GM12878 (cell line): Measurements from ENCODE around the gene KAT2B. TPM values are rescaled to one million over a fixed set of nuclear protein-coding genes. Genes with fewer than 3 reads are reported as not detected.

ENCODE experiments used
- ATAC-seq: fragments of 200-7000 bp; cut with Tn5 transposase; 3 replicates; pipeline ENCODE4 v1.9.1; 2020; ENCODE audit warnings: mild to moderate bottlenecking, moderate library complexity
- BruUV-seq: library from RNA; stranded (reverse); fragments of 400-500 nt; replicated peaks from 2 replicates; lab custom pipeline; 2021; lab: Mats Ljungman, UMichigan
- CTCF ChIA-PET: fragments of 300-600 bp; sonication (Branson Sonifier 250); formaldehyde crosslinking; extraction: SDS; loops from one replicate; lab custom pipeline; 2021; ENCODE audit warnings: inconsistent platforms; lab: Yijun Ruan, JAX
- POLR2A ChIA-PET: fragments of 350-600 bp; formaldehyde crosslinking; extraction: SDS; loops from one replicate; lab custom pipeline; 2021; ENCODE audit warnings: inconsistent platforms; lab: Charles Lee
- RAD21 ChIA-PET: fragments of 300-600 bp; sonication (Branson Sonifier 250); formaldehyde crosslinking; loops from one replicate; lab custom pipeline; 2023; ENCODE audit warnings: antibody characterized with exemption; ENCODE audit not compliant: unreplicated experiment; lab: Charles Lee
- SMC1A ChIA-PET: fragments of 300-600 bp; sonication (Branson Sonifier 250); formaldehyde crosslinking; loops from one replicate; lab custom pipeline; 2023; ENCODE audit not compliant: unreplicated experiment, uncharacterized antibody; lab: Charles Lee
- DNase-seq: peaks from one replicate; pipeline ENCODE4 v3.0.0-alpha.2; 2011; ENCODE audit warnings: low read depth, low spot score
- FAIRE-seq: peaks from 3 replicates; lab custom pipeline; 2011; peaks lifted over from hg19 to GRCh38; lab: Jason Lieb, UNC
- H2AFZ ChIP-seq: 2 replicates; pipeline ENCODE4 v1.6.0; 2011; ENCODE audit warnings: low read depth, low read length, control low read depth; ENCODE audit not compliant: control insufficient read depth
- H3K27ac ChIP-seq: 2 replicates; pipeline ENCODE4 v1.5.1; 2011; ENCODE audit warnings: control low read depth; ENCODE audit not compliant: control insufficient read depth, insufficient read depth
- H3K27me3 ChIP-seq, 2 experiments: replicated peaks in 1 of 2; 2 replicates each; pipeline versions ENCODE4 v1.6.0 to v1.6.1; 2011; ENCODE audit warnings: low read length in 1 of 2; ENCODE audit not compliant: control insufficient read depth in 2 of 2, insufficient read depth in 2 of 2
- H3K36me3 ChIP-seq, 2 experiments: 2 replicates each; pipeline ENCODE4 v1.5.1; 2011; ENCODE audit warnings: low read length in 1 of 2; ENCODE audit not compliant: control insufficient read depth in 2 of 2, insufficient read depth in 2 of 2
- H3K4me1 ChIP-seq: 2 replicates; pipeline ENCODE4 v1.6.1; 2011; ENCODE audit warnings: mild to moderate bottlenecking, low read length, moderate library complexity, mixed read lengths; ENCODE audit not compliant: control insufficient read depth, insufficient read depth
- H3K4me2 ChIP-seq: 2 replicates; pipeline ENCODE4 v1.6.0; 2011; ENCODE audit warnings: control low read depth; ENCODE audit not compliant: control insufficient read depth, insufficient read depth
- H3K4me3 ChIP-seq: fragments of 200-600 bp; sonication (generic); 2 replicates; pipeline ENCODE4 v1.5.1; 2016
- H3K79me2 ChIP-seq: 2 replicates; pipeline ENCODE4 v1.6.0; 2011; ENCODE audit warnings: low read length; ENCODE audit not compliant: control insufficient read depth, insufficient read depth
- H3K9ac ChIP-seq: 2 replicates; pipeline ENCODE4 v1.8.0; 2011; ENCODE audit warnings: low read length, control low read depth, mixed read lengths; ENCODE audit not compliant: control insufficient read depth, insufficient read depth
- H3K9me3 ChIP-seq: replicated peaks from 3 replicates; pipeline ENCODE4 v1.5.1; 2011; ENCODE audit warnings: mild to moderate bottlenecking, low read length; ENCODE audit not compliant: control insufficient read depth, insufficient read depth
- H4K20me1 ChIP-seq: 2 replicates; pipeline ENCODE4 v1.6.0; 2011; ENCODE audit not compliant: control insufficient read depth, insufficient read depth
- BCL3 ChIP-seq: IDR thresholded peaks from 2 replicates; pipeline ENCODE4 v1.6.1; 2011; ENCODE audit warnings: borderline replicate concordance, low read depth, mild to moderate bottlenecking, moderate library complexity, low read length; ENCODE audit not compliant: insufficient read depth, poor library complexity, severe bottlenecking
- CBFB ChIP-seq: IDR thresholded peaks from 2 replicates; pipeline ENCODE4 v1.6.1; 2016; ENCODE audit warnings: antibody characterized with exemption, low read depth
- CHD4 ChIP-seq: fragments of 200-600 bp; sonication (generic); IDR thresholded peaks from 2 replicates; pipeline ENCODE4 v1.6.1; 2016; ENCODE audit warnings: mild to moderate bottlenecking
- EP300 ChIP-seq, 2 experiments: fragments of 150-350 bp in 1 of 2; IDR thresholded peaks; 2 replicates each; pipeline ENCODE4 v1.6.1; 2011 to 2012; ENCODE audit warnings: low read depth in 2 of 2, low read length in 2 of 2, borderline replicate concordance in 1 of 2, improper control_type of control experiment in 1 of 2, inconsistent platforms in 1 of 2; ENCODE audit not compliant: control insufficient read depth in 1 of 2
- GABPA ChIP-seq: IDR thresholded peaks from 2 replicates; pipeline ENCODE4 v1.6.1; 2014; ENCODE audit warnings: antibody characterized with exemption, low read depth, mild to moderate bottlenecking, inconsistent platforms
- HDGF ChIP-seq: fragments of 450-650 bp; IDR thresholded peaks from 2 replicates; pipeline ENCODE4 v1.6.1; 2016; ENCODE audit warnings: antibody characterized with exemption
- IRF3 ChIP-seq: fragments of 450-650 bp; IDR thresholded peaks from 2 replicates; pipeline ENCODE4 v1.6.1; 2014; ENCODE audit warnings: mild to moderate bottlenecking
- KDM1A ChIP-seq: fragments of 200-600 bp; sonication (generic); IDR thresholded peaks from 2 replicates; pipeline ENCODE4 v1.6.1; 2016; ENCODE audit warnings: borderline replicate concordance
- MEF2B ChIP-seq: fragments of 450-650 bp; IDR thresholded peaks from 2 replicates; pipeline ENCODE4 v1.6.1; 2018; ENCODE audit warnings: mild to moderate bottlenecking, moderate library complexity; ENCODE audit not compliant: partially characterized antibody, poor library complexity, severe bottlenecking
- PAX8 ChIP-seq: fragments of 450-650 bp; IDR thresholded peaks from 2 replicates; pipeline ENCODE4 v1.6.1; 2017; ENCODE audit warnings: mild to moderate bottlenecking, moderate library complexity
- POLR2A ChIP-seq: IDR thresholded peaks from 2 replicates; pipeline ENCODE4 v1.6.1; 2011; ENCODE audit warnings: low read depth, mild to moderate bottlenecking, low read length
- RCOR1 ChIP-seq: conservative IDR thresholded peaks from 2 replicates; pipeline ENCODE4 v1.6.1; 2012; ENCODE audit warnings: low read depth, low read length, improper control_type of control experiment
- SPI1 ChIP-seq: IDR thresholded peaks from 2 replicates; pipeline ENCODE4 v1.6.1; 2011; ENCODE audit warnings: low read depth, mild to moderate bottlenecking, low read length, moderate library complexity, borderline replicate concordance; ENCODE audit not compliant: insufficient read depth
- TBL1XR1 ChIP-seq: IDR thresholded peaks from 2 replicates; pipeline ENCODE4 v1.6.1; 2012; ENCODE audit warnings: low read depth, low read length, improper control_type of control experiment
- WGBS: methylation state at CpG from one replicate; pipeline ENCODE4 v1.1.6; 2016; ENCODE audit warnings: low lambda C conversion rate; ENCODE audit not compliant: insufficient replicate concordance, insufficient coverage; ENCODE audit errors: missing lambda C conversion rate; 5-methylcytosine and 5-hydroxymethylcytosine counted together
- in situ Hi-C: fragments of 300-500 bp; cut with MboI; formaldehyde crosslinking; loops from 9 replicates; pipeline ENCODE4 v1.14.3; 2018; ENCODE audit warnings: mixed read lengths
- intact Hi-C: fragments of 100-400 bp; cut with micrococcal nuclease; formaldehyde crosslinking; loops from one replicate; pipeline ENCODE4 v1.14.2; 2022; ENCODE audit not compliant: unreplicated experiment
- polyA plus RNA-seq, 11 experiments: library from polyadenylated mRNA; depleted of rRNA in 4 of 11; unstranded in 6 of 11; stranded (reverse) in 5 of 11; fragments of >200 nt; fragmentation: Nextera tagmentation in 4 of 11; fragmentation: Illumina TruSeq in 1 of 11; extraction: Ambion mirVana in 4 of 11; extraction: Trizol in 1 of 11; gene quantifications; 1 replicate in 1 of 11; 2 replicates in 10 of 11; pipeline versions ENCODE4 v1.2.1 to v1.2.3, GENCODE V29; 2011 to 2016; ENCODE audit warnings: inconsistent platforms in 2 of 11, missing spikeins in 2 of 11, low read depth in 1 of 11
- total RNA-seq, 4 experiments: library from RNA; depleted of rRNA in 3 of 4; stranded (reverse); fragments of >200 nt in 3 of 4; fragmentation: Illumina TruSeq in 1 of 4; extraction: Trizol in 1 of 4; gene quantifications; 2 replicates each; pipeline versions ENCODE4 v1.2.1 to v1.2.3, GENCODE V29; 2013 to 2021

The KAT2B gene
- total and polyA plus RNA-seq, 10 of the 15 experiments (the other 5 are each of a cell fraction or from before 2014, with no cell fraction given), result 2.9 to 15.2 (median 10.2) TPM

- TF ChIP-seq TBL1XR1 (no peak), RCOR1 (no peak)
- TF ChIP-seq, all 136 proteins: peak for 0
- WGBS, result 88% methylated on average over 20 of the region's 20 CpGs
- in situ Hi-C loops (no loop called here), intact Hi-C loops (no loop called here)
- H3K4me3 ChIP-seq, result no peak overlapping the region
- POLR2A ChIA-PET, result no interaction called here
- H3K27ac ChIP-seq, result no peak overlapping the region
- H3K4me1 ChIP-seq, result no peaks in the 10 kb centered on the region
- FAIRE-seq (no peak), DNase-seq (no peak), ATAC-seq (no peak)
- CTCF ChIA-PET, result interaction anchor here (0.7 kb wide), 1 partner anchor 1533 kb away, joined by 3 read pairs; no protein-coding TSS in a partner anchor
- BruUV-seq, result no TSS peak
- H3K27me3 ChIP-seq, result no peaks in the 10 kb centered on the region
- RAD21 ChIA-PET, result no interaction called here
- SMC1A ChIA-PET, result no interaction called here
- no peak overlapping the region for H2AFZ ChIP-seq
- no peak overlapping the region for H3K9ac ChIP-seq
- no peaks in the 10 kb centered on the region for H4K20me1 ChIP-seq
- no peak overlapping the region for H3K4me2 ChIP-seq
- no peaks in the 10 kb centered on the region for H3K79me2 ChIP-seq
- no peaks in the 10 kb centered on the region for H3K9me3 ChIP-seq
- H3K36me3 ChIP-seq, result no peaks in the 10 kb centered on the region
These were observed 32.3 kb upstream of the KAT2B start for GRCh38 chr3:20007960-20008359.

GRCh38 chr3:20008646-20009045 lies 31.6 kb upstream of the KAT2B start:
- no peak for FAIRE-seq
- ATAC-seq, result no peak
- SMC1A ChIA-PET, result no interaction called here
- H3K9ac ChIP-seq, result no peak overlapping the region
- in situ Hi-C loops, result no loop called here
- no peak for TF ChIP-seq GABPA
- no peak for TF ChIP-seq KDM1A
- TF ChIP-seq HDGF, result no peak
- no peak for TF ChIP-seq EP300 (IDR thresholded peaks at IDR 0.05; ENCODE audit: borderline replicate concordance in 1 of 2, control insufficient read depth in 1 of 2, low read depth in 2 of 2, low read length in 2 of 2)
- no peak for TF ChIP-seq PAX8
- TF ChIP-seq SPI1, result no peak
- TF ChIP-seq CHD4, result no peak
- TF ChIP-seq MEF2B, result no peak
- TF ChIP-seq CBFB, result no peak
- no peak for TF ChIP-seq IRF3
- TF ChIP-seq POLR2A, result no peak
- no peak for TF ChIP-seq BCL3
- TF ChIP-seq, all 136 proteins: peak for 0
- Histone ChIP-seq H4K20me1 (no peaks in the 10 kb centered on the region), H3K4me2 (no peak overlapping the region), H3K27me3 (no peaks in the 10 kb centered on the region), H3K79me2 (no peaks in the 10 kb centered on the region), H3K36me3 (no peaks in the 10 kb centered on the region), H3K27ac (no peak overlapping the region), H3K4me3 (no peak overlapping the region), H2AFZ (no peak overlapping the region), H3K4me1 (no peaks in the 10 kb centered on the region), H3K9me3 (no peaks in the 10 kb centered on the region)
- ChIA-PET POLR2A (no interaction called here), CTCF (interaction anchor here (0.7 kb wide), 1 partner anchor 1533 kb away, joined by 3 read pairs; no protein-coding TSS in a partner anchor), RAD21 (no interaction called here)
- intact Hi-C loops, result no loop called here
- WGBS, result 79% methylated on average over 2 of the region's 2 CpGs
- DNase-seq, result no peak
- no TSS peak for BruUV-seq
